ENCODE data around the gene FAAP100. TPM values are rescaled to one million over a fixed set of nuclear protein-coding genes. Genes with fewer than 3 reads are reported as not detected.

Gene FAAP100
- total and polyA plus RNA-seq, 3 donors from 2014 or later, result 17.6 to 45.8 (median 42.6) TPM

DNA sequence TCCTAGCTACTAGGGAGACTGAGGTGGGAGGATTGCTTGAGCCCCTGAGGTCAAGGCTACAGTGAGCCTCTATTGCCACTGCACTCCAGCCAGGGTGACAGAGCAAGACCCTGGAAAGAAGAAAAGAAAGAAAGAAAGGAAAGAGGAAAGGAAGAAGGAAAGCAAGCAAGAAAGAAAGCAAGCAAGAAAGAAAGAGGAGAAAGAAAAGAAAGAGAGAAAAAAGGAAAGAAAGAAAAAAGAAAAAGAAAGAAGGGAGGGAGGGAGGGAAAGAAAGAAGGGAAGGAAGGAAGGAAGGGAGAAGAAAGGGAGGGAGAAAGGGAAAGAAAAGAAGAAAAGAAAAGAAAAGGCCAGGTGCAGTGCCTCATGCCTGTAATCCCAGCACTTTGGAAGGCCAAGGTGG lies 48.5 kb downstream of the FAAP100 start:
- no peak overlapping the region for H3K27ac ChIP-seq
- intact Hi-C loops (cut with DNase I; ENCODE audit: low total_unique reads), result no loop called here
- H3K4me1 ChIP-seq, result peaks cover under 1% of the 10 kb centered on the region
- TF ChIP-seq, protein P1, sequence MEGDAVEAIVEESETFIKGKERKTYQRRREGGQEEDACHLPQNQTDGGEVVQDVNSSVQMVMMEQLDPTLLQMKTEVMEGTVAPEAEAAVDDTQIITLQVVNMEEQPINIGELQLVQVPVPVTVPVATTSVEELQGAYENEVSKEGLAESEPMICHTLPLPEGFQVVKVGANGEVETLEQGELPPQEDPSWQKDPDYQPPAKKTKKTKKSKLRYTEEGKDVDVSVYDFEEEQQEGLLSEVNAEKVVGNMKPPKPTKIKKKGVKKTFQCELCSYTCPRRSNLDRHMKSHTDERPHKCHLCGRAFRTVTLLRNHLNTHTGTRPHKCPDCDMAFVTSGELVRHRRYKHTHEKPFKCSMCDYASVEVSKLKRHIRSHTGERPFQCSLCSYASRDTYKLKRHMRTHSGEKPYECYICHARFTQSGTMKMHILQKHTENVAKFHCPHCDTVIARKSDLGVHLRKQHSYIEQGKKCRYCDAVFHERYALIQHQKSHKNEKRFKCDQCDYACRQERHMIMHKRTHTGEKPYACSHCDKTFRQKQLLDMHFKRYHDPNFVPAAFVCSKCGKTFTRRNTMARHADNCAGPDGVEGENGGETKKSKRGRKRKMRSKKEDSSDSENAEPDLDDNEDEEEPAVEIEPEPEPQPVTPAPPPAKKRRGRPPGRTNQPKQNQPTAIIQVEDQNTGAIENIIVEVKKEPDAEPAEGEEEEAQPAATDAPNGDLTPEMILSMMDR (IDR thresholded peaks at IDR 0.05), result no peak
- TF ChIP-seq POLR2A (IDR thresholded peaks at IDR 0.05), result no peak
- no peaks in the 10 kb centered on the region for H3K9me3 ChIP-seq
- H3K27me3 ChIP-seq, result no peaks in the 10 kb centered on the region
- H3K36me3 ChIP-seq (ENCODE audit: low read depth, missing control alignments), result no peaks in the 10 kb centered on the region
- H3K4me3 ChIP-seq, result no peak overlapping the region
- DNase-seq, result no peak

DNA sequence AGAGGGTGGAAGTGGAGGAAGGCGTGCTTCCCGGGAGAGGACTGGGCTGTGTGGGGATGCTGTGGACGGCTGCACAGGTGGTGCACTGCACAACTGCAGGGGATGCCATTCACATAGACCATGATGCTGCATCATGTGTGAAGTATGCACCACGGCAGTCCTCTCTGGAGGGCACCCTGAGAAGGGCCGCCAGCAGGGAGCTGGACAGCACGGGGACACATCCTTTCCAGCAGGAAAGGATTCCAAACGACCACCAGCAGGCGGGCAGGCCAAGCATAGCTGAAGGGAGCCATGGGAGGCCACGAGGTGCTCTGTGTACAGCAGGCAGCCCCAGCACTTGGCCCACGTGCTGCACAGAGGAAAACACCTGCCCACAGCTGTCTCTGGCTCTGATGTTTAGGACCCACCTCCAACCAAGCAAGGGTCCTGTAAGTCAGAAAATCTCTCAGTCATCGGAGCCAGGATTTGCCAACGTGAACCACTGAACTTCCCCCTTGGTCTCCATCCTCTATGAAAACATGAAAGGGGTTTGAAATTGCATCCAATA lies 49.6 kb downstream of the FAAP100 start:
- no peaks in the 10 kb centered on the region for H3K4me1 ChIP-seq
- no peaks in the 10 kb centered on the region for H3K9me3 ChIP-seq
- no peak for DNase-seq
- H3K27ac ChIP-seq, result no peak overlapping the region
- no peaks in the 10 kb centered on the region for H3K36me3 ChIP-seq (ENCODE audit: low read depth, missing control alignments)
- H3K4me3 ChIP-seq, result no peak overlapping the region
- 63 to 78% methylated on average over 11 to 12 of the region's 12 CpGs for WGBS, 2 donors
- intact Hi-C loops (cut with DNase I; ENCODE audit: low total_unique reads), result no loop called here
- no peaks in the 10 kb centered on the region for H3K27me3 ChIP-seq
- no peak for TF ChIP-seq POLR2A (IDR thresholded peaks at IDR 0.05)
- TF ChIP-seq, protein P1 (IDR thresholded peaks at IDR 0.05), result no peak

DNA sequence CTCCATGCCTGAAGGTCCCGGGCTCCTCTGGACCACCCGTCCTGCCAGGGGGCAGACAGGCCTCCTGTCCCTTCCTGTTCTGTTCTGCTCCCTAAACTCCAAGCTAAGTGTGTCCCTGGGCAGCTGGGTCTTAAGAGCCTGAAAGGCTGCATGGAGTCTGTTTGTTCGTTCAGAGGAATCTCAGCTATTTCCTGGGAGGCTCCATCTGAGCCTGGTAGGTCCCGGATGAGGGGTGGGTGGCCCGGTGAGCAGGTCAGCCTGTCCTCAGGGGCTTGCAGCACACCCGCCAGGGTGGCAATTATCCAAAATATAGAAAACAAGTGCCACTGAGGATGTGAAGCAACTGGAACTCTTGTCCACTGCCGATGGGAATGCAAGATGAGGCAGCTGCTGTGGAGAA lies 52.1 kb downstream of the FAAP100 start:
- WGBS, 2 donors, result 37 to 38% methylated on average over 5 to 7 of the region's 7 CpGs
- no peak for DNase-seq
- Histone ChIP-seq H3K27me3 (no peaks in the 10 kb centered on the region), H3K4me3 (no peak overlapping the region), H3K9me3 (no peaks in the 10 kb centered on the region), H3K36me3 (ENCODE audit: low read depth, missing control alignments) (no peaks in the 10 kb centered on the region), H3K4me1 (no peaks in the 10 kb centered on the region), H3K27ac (no peak overlapping the region)
- intact Hi-C loops (cut with DNase I; ENCODE audit: low total_unique reads), result no loop called here
- TF ChIP-seq, protein P1 (IDR thresholded peaks at IDR 0.05), result no peak
- no peak for TF ChIP-seq POLR2A (IDR thresholded peaks at IDR 0.05)

DNA sequence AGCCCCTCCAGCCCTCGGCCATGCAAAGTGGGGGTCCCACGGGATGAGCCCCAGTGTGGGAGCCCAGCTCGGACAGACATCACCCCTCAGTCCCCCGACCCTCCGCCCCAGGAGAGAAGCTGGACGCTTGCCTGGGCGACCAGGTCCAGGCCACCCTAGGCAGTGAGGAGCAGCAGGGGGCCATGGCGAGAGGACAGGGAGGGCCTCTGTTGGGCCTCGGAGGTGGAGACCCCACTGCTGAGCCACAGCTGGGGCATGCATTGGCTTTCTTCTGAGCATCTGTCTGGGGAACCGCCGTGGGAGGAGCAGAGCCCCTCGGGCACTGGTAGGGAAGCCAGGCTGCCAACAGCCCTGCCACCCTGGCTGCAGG lies 52.6 kb downstream of the FAAP100 start:
- Histone ChIP-seq H3K27ac (no peak overlapping the region), H3K27me3 (no peaks in the 10 kb centered on the region), H3K9me3 (no peaks in the 10 kb centered on the region), H3K36me3 (ENCODE audit: low read depth, missing control alignments) (no peaks in the 10 kb centered on the region), H3K4me1 (no peaks in the 10 kb centered on the region), H3K4me3 (no peak overlapping the region)
- intact Hi-C loops (cut with DNase I; ENCODE audit: low total_unique reads), result no loop called here
- no peak for TF ChIP-seq POLR2A (IDR thresholded peaks at IDR 0.05)
- TF ChIP-seq, protein P1 (IDR thresholded peaks at IDR 0.05), result no peak
- DNase-seq, result no peak
- 53 to 55% methylated on average over 4 to 12 of the region's 12 CpGs for WGBS, 2 donors

DNA sequence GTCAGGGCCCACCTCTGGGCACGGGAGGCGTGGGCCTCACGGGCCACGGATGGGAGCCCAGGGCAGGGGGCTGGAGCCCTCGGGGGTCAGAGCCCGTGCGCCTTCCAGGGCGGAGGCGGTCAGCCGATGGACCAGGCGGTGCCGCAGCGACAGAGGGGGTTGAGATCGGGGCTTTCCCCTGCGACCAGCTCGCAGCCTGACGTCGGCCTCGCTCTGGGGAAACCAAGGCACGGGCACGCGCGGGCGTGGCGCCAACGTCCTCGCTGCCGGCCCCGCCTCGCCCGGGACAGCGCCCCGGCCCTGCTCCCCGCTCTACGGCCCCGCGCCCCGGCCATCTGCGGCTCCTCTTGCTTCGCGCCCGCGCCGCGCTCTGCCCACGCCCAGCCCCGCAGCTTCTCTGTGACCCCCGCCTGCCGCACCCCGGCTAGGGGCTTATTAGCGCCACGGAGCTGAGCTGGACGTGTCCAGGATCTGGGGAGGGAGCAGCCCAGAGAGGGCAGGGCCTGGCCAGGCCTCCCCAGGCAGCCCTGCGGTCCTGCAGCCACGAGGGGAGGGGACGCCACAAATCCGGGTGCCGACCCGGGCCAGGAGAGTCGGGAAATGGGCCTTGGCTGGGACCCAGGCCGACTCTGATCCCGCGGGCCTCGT lies 53.1 kb downstream of the FAAP100 start:
- H3K4me1 ChIP-seq, result no peaks in the 10 kb centered on the region
- peak overlapping the region in 1 of 2 donors; percentile 24 for H3K4me3 ChIP-seq
- WGBS, 2 donors, result 43 to 63% methylated on average over 5 to 61 of the region's 64 CpGs
- no peak overlapping the region for H3K27ac ChIP-seq
- TF ChIP-seq, protein P1 (IDR thresholded peaks at IDR 0.05), result no peak
- TF ChIP-seq POLR2A (IDR thresholded peaks at IDR 0.05), result no peak
- no peaks in the 10 kb centered on the region for H3K27me3 ChIP-seq
- H3K36me3 ChIP-seq (ENCODE audit: low read depth, missing control alignments), result no peaks in the 10 kb centered on the region
- intact Hi-C loops (cut with DNase I; ENCODE audit: low total_unique reads), result no loop called here
- no peaks in the 10 kb centered on the region for H3K9me3 ChIP-seq
- DNase-seq, result no peak
